ENCODE data around the gene SLC17A9. TPM values are rescaled to one million over a fixed set of nuclear protein-coding genes. Genes with fewer than 3 reads are reported as not detected.
A peak's percentile ranks its signal among the peaks of the same experiment; 100 is the strongest.

SLC17A9 gene
- total RNA-seq, 2 experiments from 2014 or later, result 17.4 to 20.6 TPM

DNA sequence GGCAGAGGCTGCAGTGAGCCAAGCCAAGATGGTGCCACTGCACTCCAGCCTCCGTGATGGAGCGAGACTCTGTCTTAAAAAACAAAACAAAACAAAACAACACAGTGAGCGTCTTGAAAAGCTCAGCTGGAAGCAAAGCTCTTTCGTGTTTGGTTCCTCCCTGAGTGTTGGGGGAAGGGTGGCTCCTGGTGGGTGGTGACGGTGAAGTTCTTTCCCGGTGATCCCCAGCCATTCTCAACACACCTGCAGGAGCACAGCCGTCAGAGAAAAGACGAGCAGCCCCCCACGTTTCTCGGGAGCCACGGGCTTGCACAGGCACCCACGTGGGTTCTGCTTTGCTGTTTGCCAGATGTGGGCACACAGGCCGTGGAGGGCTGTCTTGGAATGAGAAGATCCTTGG lies 51.0 kb downstream of the SLC17A9 start:
- peaks cover 51% of the 10 kb centered on the region for H3K27me3 Mint-ChIP-seq (ENCODE audit: low read depth)

DNA sequence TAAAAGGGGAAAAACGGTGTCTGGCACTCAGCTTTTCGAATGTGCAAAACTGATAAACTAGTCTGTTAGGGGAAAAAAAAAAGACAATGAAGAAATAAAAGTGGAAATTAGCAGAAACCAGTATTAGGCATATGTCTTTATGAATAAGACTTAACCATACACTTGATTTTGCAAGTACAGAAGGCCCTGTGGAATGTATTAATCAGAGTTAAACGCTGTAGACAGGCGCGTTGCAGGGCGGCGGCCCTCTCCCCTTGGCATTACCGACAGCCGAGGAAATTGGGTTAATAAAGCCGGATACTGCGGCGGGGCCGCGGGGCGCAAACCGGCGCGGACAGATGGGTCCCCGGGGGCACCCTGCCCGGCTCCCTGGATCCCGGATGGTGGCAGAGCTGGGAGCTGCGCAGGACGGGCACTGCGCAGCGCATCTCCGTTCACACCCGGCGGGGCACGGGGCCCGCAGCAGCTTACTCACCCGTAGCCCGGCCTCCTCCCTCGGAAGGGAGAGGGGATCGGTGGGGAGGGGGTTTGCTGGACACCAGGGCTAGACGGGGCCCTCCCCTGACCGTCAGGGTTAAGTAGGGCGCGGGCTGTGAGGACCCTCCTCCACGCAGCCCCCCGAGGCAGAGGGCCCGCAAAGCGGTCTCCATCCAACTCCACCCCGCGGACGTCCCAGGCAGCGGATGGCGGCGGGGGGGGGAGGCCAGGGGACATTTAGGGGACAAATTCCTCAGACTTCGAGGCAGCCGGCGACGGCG lies 52.3 kb downstream of the SLC17A9 start:
- Mint-ChIP-seq H3K27me3 (ENCODE audit: low read depth) (peaks cover 55% of the 10 kb centered on the region), H3K4me3 (no peak overlapping the region), H3K27ac (no peak overlapping the region), H3K9me3 (no peaks in the 10 kb centered on the region), H3K4me1 (ENCODE audit: low read depth) (peaks cover 20% of the 10 kb centered on the region), H3K36me3 (ENCODE audit: low read depth) (no peaks in the 10 kb centered on the region)
- DNase-seq, result no peak
- intact Hi-C loops (cut with micrococcal nuclease), result loop anchor here (5.0 kb wide), 1 partner anchor 173 kb away; no protein-coding TSS in a partner anchor
- CTCF ChIA-PET, result interaction anchor here (1.4 kb wide), 1 partner anchor 32 kb away, joined by 5 read pairs; no protein-coding TSS in a partner anchor

More for the DNA sequence above, 51.0 kb downstream of the SLC17A9 start:
- Mint-ChIP-seq H3K4me3 (no peak overlapping the region), H3K9me3 (no peaks in the 10 kb centered on the region), H3K36me3 (ENCODE audit: low read depth) (no peaks in the 10 kb centered on the region), H3K4me1 (ENCODE audit: low read depth) (peaks cover 13% of the 10 kb centered on the region), H3K27ac (no peak overlapping the region)
- no peak for DNase-seq
- intact Hi-C loops (cut with micrococcal nuclease), result no loop called here
- CTCF ChIA-PET, result interaction anchor here (0.7 to 1.4 kb wide), 2 partner anchors 31 to 33 kb away, joined by 3 to 5 read pairs; no protein-coding TSS in a partner anchor

GRCh38 chr20:63005365-63005861 lies 52.9 kb downstream of the SLC17A9 start:
- Mint-ChIP-seq H3K27ac (no peak overlapping the region), H3K36me3 (ENCODE audit: low read depth) (no peaks in the 10 kb centered on the region), H3K4me1 (ENCODE audit: low read depth) (peaks cover 26% of the 10 kb centered on the region), H3K27me3 (ENCODE audit: low read depth) (peaks cover 59% of the 10 kb centered on the region), H3K9me3 (no peaks in the 10 kb centered on the region), H3K4me3 (no peak overlapping the region)
- DNase-seq, result no peak
- CTCF ChIA-PET, result no interaction called here
- intact Hi-C loops (cut with micrococcal nuclease), result loop anchor here (5.0 kb wide), 1 partner anchor 172 kb away; no protein-coding TSS in a partner anchor

DNA sequence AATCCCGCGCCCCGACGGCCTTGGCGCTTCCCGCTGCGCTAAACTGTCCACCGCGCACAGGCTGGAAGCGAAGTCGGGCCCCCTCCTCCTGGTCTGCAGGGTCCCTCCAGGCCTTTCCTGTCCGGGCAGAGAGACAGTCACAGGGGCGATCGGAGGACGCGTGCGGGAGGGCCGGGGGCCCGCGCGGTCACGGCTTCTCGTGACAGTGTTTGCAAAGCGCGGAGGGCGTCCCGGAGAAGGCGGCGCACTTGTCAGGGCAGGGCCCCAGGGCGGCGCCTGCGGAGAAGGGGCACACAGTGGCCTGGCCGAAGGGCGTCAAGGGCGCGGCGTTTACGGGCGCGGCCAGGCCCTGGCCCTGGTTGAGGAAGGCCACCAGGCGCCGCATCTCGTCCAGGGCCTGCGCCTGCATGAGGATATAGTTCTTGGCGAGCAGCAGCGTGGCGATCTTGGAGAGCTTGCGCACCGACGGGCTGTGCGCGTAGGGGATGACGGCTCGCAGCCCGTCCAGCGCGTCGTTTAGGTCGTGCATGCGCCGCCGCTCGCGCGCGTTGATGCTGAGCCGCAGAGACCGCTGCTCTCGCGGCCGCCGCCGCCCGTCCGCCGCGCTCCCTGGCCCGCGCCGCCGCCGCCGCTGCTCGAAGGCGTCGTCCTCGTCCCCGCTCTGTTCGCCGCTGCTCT lies 53.5 kb downstream of the SLC17A9 start:
- H3K9me3 Mint-ChIP-seq, result no peaks in the 10 kb centered on the region
- H3K27ac Mint-ChIP-seq, result no peak overlapping the region
- intact Hi-C loops (cut with micrococcal nuclease), result loop anchor here (5.0 kb wide), 1 partner anchor 171 kb away; no protein-coding TSS in a partner anchor
- CTCF ChIA-PET, result no interaction called here
- H3K4me1 Mint-ChIP-seq (ENCODE audit: low read depth), result peaks cover 27% of the 10 kb centered on the region
- peaks cover 60% of the 10 kb centered on the region for H3K27me3 Mint-ChIP-seq (ENCODE audit: low read depth)
- no peak for DNase-seq
- no peak overlapping the region for H3K4me3 Mint-ChIP-seq
- no peaks in the 10 kb centered on the region for H3K36me3 Mint-ChIP-seq (ENCODE audit: low read depth)

DNA sequence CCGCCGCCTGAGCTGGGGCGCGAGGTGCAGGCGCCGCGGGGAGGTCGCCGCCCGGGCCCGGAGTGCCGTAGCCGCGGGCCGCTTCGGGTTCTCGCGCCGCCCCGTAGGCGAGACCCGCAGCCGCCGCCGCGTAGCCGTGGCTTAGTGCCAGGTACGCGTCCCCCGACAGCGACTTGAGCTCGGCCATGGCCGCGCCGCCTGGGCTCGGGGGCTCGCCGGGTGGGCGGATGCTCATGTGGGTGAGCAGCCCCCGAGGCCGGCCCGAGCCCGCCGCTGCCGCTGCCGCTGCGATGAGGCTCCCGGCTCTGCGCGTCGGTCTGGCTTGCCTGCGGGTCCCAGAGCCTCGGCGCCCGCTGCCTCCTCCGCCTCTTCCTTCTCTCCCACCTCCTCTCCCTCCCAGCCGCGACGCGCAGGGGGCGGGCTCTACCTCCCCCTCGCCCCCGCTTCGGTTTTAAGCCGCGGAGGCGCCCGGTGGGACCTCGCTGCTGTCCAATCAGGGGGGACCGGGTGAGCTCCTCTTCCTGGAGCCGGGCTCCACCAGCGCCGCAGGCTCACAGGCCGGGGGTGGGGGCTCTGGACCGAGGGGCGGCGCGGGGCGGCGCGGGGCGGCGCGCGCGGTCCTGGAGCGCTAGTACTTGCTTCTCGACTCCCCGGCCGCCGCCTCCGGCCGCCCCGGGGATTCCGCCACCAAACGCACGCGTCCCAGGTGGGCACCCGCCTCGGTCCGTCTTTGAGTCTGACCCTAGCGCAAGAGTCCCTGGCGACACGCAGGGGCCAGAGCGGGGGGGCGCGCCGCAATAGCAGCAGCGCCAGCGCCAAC lies 54.2 kb downstream of the SLC17A9 start, which contains the start of gene BHLHE23:
TSS of gene BHLHE23 (minus strand) at position 425 of the 820 bp plus-strand sequence. CDS start at position 235, 190 bp downstream.
- Mint-ChIP-seq H3K4me1 (ENCODE audit: low read depth) (peaks cover 27% of the 10 kb centered on the region), H3K36me3 (ENCODE audit: low read depth) (no peaks in the 10 kb centered on the region), H3K4me3 (no peak within 1 kb of the TSS), H3K9me3 (no peaks in the 10 kb centered on the region), H3K27ac (no peak within 1 kb of the TSS), H3K27me3 (ENCODE audit: low read depth) (peaks cover 56% of the 10 kb centered on the region)
- no peak for DNase-seq
- CTCF ChIA-PET, result interaction anchor here (0.7 kb wide), 1 partner anchor 106 kb away, joined by 3 read pairs; no protein-coding TSS in a partner anchor
- intact Hi-C loops (cut with micrococcal nuclease), result loop anchor here (5.0 kb wide), 1 partner anchor 171 kb away; no protein-coding TSS in a partner anchor

DNA sequence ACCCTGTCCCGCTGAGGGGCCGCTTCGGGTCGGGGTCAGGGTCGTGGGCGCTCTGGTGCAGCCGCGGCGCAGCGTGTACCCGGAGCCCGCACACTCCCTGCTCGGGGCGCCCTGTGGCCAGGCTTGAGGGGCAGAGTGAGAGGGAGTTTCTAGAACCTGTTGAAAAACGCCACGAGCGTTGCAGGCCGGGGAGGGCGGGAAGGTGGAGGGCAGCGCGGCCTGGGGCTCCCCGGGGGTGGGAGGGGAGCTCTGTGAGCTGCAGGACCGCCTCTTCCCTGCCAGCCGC lies 54.8 kb downstream of the SLC17A9 start:
- intact Hi-C loops (cut with micrococcal nuclease), result loop anchor here (5.0 kb wide), 1 partner anchor 170 kb away; no protein-coding TSS in a partner anchor
- Mint-ChIP-seq H3K27ac (no peak overlapping the region), H3K36me3 (ENCODE audit: low read depth) (no peaks in the 10 kb centered on the region), H3K27me3 (ENCODE audit: low read depth) (peaks cover 56% of the 10 kb centered on the region), H3K9me3 (no peaks in the 10 kb centered on the region), H3K4me1 (ENCODE audit: low read depth) (peaks cover 27% of the 10 kb centered on the region), H3K4me3 (no peak overlapping the region)
- no peak for DNase-seq
- CTCF ChIA-PET, result interaction anchor here (0.7 kb wide), 1 partner anchor 106 kb away, joined by 3 read pairs; no protein-coding TSS in a partner anchor

DNA sequence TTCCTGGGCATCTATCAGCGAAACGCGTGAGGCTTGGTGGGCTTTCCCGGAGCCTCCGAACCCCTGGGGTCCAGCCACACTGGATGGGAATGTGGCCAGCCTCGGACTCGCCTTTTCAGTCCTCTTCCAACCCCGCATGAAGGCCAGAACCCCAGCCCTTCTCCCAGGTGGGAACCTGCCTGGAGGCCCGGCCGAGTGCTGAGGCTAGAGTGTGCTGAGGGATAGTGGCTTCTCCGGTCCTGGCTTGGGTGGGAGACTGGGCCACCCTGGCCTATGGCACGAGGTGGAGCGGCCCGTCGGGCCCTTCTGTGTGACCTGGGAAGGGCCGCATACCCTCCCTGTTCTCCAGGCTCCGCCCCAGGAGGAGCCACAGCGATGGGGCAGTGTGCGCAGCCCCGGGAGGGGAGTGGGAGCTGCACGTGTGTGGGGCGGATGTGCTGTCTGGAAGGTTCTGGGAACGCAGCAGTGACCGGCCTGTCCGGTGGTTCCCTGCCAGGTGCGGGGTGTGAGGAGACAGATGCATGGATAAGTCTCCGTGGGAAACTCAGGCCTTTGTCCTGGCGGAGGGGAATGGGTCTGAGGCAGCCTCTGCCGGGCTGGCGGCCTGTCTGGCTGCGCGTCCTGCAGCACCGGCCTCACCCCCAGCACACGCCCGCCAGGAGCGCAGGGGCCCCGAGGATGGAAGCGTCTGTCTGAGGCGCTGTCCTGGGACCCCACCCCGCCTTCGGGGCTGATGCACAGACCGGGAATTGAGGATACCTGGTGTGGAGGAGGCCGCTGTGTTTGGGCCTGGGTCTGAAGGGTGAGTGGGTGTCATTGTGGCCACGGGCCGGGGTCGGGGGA lies 55.4 kb downstream of the SLC17A9 start:
- no peak overlapping the region for H3K27ac Mint-ChIP-seq
- no peaks in the 10 kb centered on the region for H3K36me3 Mint-ChIP-seq (ENCODE audit: low read depth)
- H3K4me1 Mint-ChIP-seq (ENCODE audit: low read depth), result peaks cover 27% of the 10 kb centered on the region
- no peak overlapping the region for H3K4me3 Mint-ChIP-seq
- peaks cover 52% of the 10 kb centered on the region for H3K27me3 Mint-ChIP-seq (ENCODE audit: low read depth)
- intact Hi-C loops (cut with micrococcal nuclease), result loop anchor here (1.0 to 5.0 kb wide), 3 partner anchors 108 to 185 kb away; no protein-coding TSS in a partner anchor
- CTCF ChIA-PET, result interaction anchor here (0.7 to 1.8 kb wide), 9 partner anchors 28 to 190 kb away, joined by 3 to 13 read pairs (median 4); no protein-coding TSS in a partner anchor
- DNase-seq, result no peak
- H3K9me3 Mint-ChIP-seq, result peaks cover under 1% of the 10 kb centered on the region

DNA sequence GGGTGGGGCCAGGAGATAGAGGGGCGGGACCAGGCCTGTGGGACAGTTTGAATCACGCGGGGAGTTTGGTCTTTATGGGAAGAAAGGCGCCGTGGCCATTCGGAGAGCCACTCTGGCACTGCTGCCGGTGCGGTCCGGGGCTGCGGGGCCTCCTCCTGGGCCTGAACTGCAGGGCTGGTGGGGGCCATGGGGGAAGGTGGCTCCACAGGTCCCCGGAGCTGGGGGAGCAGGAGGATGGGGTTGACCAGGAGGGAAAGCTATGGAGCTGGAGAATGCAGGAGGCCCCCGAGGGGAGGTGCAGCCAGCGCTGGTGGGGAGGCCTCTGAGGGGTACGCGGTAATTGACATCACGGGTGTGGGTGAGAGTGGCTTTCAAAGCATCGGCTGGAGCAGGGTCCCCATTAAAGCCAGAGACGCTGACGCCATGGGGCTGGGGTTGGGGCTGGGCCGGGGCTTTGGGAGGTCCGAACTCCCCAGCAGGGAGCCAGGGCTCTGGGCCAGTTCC lies 56.1 kb downstream of the SLC17A9 start:
- Mint-ChIP-seq H3K9me3 (peaks cover 7% of the 10 kb centered on the region), H3K36me3 (ENCODE audit: low read depth) (peaks cover 3% of the 10 kb centered on the region), H3K4me1 (ENCODE audit: low read depth) (peaks cover 27% of the 10 kb centered on the region), H3K27me3 (ENCODE audit: low read depth) (peaks cover 51% of the 10 kb centered on the region), H3K4me3 (no peak overlapping the region), H3K27ac (no peak overlapping the region)
- CTCF ChIA-PET, result interaction anchor here (0.7 to 1.8 kb wide), 13 partner anchors 29 to 191 kb away, joined by 3 to 13 read pairs (median 4); no protein-coding TSS in a partner anchor
- DNase-seq, result no peak
- intact Hi-C loops (cut with micrococcal nuclease), result loop anchor here (1.0 to 5.0 kb wide), 5 partner anchors 36 to 186 kb away; no protein-coding TSS in a partner anchor

GRCh38 chr20:63009045-63009961 lies 56.8 kb downstream of the SLC17A9 start:
- H3K4me3 Mint-ChIP-seq, result no peak overlapping the region
- H3K9me3 Mint-ChIP-seq, result peaks cover 10% of the 10 kb centered on the region
- no peak overlapping the region for H3K27ac Mint-ChIP-seq
- intact Hi-C loops (cut with micrococcal nuclease), result loop anchor here (1.0 to 5.0 kb wide), 4 partner anchors 37 to 187 kb away; no protein-coding TSS in a partner anchor
- DNase-seq, result peak; percentile 86
- H3K36me3 Mint-ChIP-seq (ENCODE audit: low read depth), result peaks cover 7% of the 10 kb centered on the region
- H3K4me1 Mint-ChIP-seq (ENCODE audit: low read depth), result peaks cover 27% of the 10 kb centered on the region
- CTCF ChIA-PET, result interaction anchor here (0.7 to 1.8 kb wide), 13 partner anchors 29 to 192 kb away, joined by 3 to 13 read pairs (median 4); no protein-coding TSS in a partner anchor
- peaks cover 51% of the 10 kb centered on the region for H3K27me3 Mint-ChIP-seq (ENCODE audit: low read depth)

All from activated naive CD4-positive, alpha-beta T cell treated with anti-CD3 and anti-CD28 coated beads for 36 hours (primary cell).